SH-SY5Y (cell line): ENCODE results near the gene TRIP13.

Experiments
- GATA2 ChIP-seq: IDR thresholded peaks from 2 replicates; pipeline ENCODE4 v1.6.1; 2011; ENCODE audit warnings: mild to moderate bottlenecking, low read depth, low read length
- GATA3 ChIP-seq: IDR thresholded peaks from 2 replicates; pipeline ENCODE4 v1.6.1; 2011; ENCODE audit warnings: low read depth, mild to moderate bottlenecking, low read length, moderate library complexity

GRCh38 chr5:887947-888637 is 4.6 kb upstream of the TRIP13 start:
- TF ChIP-seq GATA3 (no peak), GATA2 (no peak)
